DND-41 (cell line): Measurements from ENCODE around the gene SLC44A2.

Source experiments
- EZH2 ChIP-seq: IDR thresholded peaks from 3 replicates; pipeline ENCODE4 v1.6.1; 2012; ENCODE audit warnings: borderline replicate concordance, low read depth, mild to moderate bottlenecking, moderate library complexity, low read length, inconsistent platforms; ENCODE audit not compliant: severe bottlenecking
- TF ChIP-seq, protein P1 (sequence below): IDR thresholded peaks from 2 replicates; pipeline ENCODE4 v1.5.1; 2012; ENCODE audit warnings: borderline replicate concordance, low read length, moderate library complexity, mild to moderate bottlenecking; ENCODE audit not compliant: poor library complexity, severe bottlenecking; ENCODE audit errors: extremely low read depth

DNA sequence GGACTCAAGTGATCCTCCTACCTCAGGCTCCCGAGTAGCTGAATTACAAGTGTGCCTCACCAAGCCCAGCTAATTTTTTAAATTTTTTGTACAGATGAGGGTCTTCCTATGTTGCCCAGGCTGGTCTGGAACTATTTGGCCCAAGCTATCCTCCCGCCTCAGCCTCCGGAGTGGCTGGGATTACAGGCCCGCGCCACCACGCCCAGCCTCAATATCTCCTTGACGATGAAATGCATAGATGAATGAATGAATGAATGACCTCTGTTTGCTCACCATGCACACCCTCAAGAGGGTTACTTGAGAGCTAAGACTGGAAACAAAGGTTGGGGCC is 23.4 kb upstream of the SLC44A2 start:
- TF ChIP-seq, protein P1, sequence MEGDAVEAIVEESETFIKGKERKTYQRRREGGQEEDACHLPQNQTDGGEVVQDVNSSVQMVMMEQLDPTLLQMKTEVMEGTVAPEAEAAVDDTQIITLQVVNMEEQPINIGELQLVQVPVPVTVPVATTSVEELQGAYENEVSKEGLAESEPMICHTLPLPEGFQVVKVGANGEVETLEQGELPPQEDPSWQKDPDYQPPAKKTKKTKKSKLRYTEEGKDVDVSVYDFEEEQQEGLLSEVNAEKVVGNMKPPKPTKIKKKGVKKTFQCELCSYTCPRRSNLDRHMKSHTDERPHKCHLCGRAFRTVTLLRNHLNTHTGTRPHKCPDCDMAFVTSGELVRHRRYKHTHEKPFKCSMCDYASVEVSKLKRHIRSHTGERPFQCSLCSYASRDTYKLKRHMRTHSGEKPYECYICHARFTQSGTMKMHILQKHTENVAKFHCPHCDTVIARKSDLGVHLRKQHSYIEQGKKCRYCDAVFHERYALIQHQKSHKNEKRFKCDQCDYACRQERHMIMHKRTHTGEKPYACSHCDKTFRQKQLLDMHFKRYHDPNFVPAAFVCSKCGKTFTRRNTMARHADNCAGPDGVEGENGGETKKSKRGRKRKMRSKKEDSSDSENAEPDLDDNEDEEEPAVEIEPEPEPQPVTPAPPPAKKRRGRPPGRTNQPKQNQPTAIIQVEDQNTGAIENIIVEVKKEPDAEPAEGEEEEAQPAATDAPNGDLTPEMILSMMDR: no peak
- TF ChIP-seq EZH2: no peak
